ENCODE data around the gene GALNT18. TPM values are rescaled to one million over a fixed set of nuclear protein-coding genes. Genes with fewer than 3 reads are reported as not detected.

GALNT18 gene
- total and polyA plus RNA-seq, 2 donors (not counting 3 experiments of a cell fraction or from before 2014, with no cell fraction given): 0.17 to 0.18 TPM

- DNase-seq (ENCODE audit: low read depth, low spot score): no peak
- Histone ChIP-seq H3K9ac (replicated peaks; ENCODE audit: extremely low read depth, insufficient read depth, low read length) (no peak overlapping the region), H3K79me2 (ENCODE audit: control insufficient read depth, insufficient read depth, low read length) (no peaks in the 10 kb centered on the region), H3K9me1 (replicated peaks; ENCODE audit: control insufficient read depth, extremely low read depth, insufficient read depth, low read length) (no peaks in the 10 kb centered on the region), H3K9me3 (replicated peaks; ENCODE audit: control insufficient read depth, insufficient read depth, low read length) (no peaks in the 10 kb centered on the region), H4K20me1 (replicated peaks; ENCODE audit: control insufficient read depth, extremely low read depth, insufficient read depth, low read length) (no peaks in the 10 kb centered on the region), H3K27me3 (ENCODE audit: control insufficient read depth in 2 of 2, insufficient read depth in 2 of 2, low read length in 2 of 2) (no peaks in the 10 kb centered on the region), H3K36me3 (ENCODE audit: control insufficient read depth in 2 of 2, extremely low read depth in 1 of 2, insufficient read depth in 2 of 2, low read length in 2 of 2) (no peaks in the 10 kb centered on the region), H3K4me1 (ENCODE audit: control insufficient read depth, extremely low read depth, insufficient read depth, low read length) (no peaks in the 10 kb centered on the region), H3K4me3 (replicated peaks in 1 of 3; ENCODE audit: insufficient read depth in 1 of 3, low read depth in 1 of 3, low read length in 3 of 3) (no peak overlapping the region), H3K4me2 (ENCODE audit: insufficient read depth, low read length) (no peak overlapping the region), H2AFZ (ENCODE audit: low read depth, low read length) (no peak overlapping the region), H3K27ac (ENCODE audit: insufficient read depth, low read depth, low read length) (no peak overlapping the region)
- no TSS peak for BruUV-seq (replicated peaks)
- CTCF ChIA-PET: no interaction called here
- no peak for FAIRE-seq
- dilution Hi-C loops (cut with MboI; ENCODE audit: extremely low pct_ligation_motif_present, low sequenced_read_pairs): no loop called here
- TF ChIP-seq POLR2AphosphoS5 (IDR thresholded peaks at IDR 0.05; ENCODE audit: insufficient read depth, low read depth, low read length): no peak
- no peak for TF ChIP-seq GATA2 (IDR thresholded peaks at IDR 0.05; ENCODE audit: insufficient read depth, insufficient read length, low read depth, low read length)
- TF ChIP-seq FOS (IDR thresholded peaks at IDR 0.05; ENCODE audit: borderline replicate concordance, insufficient read depth, low read length): no peak
- no peak for TF ChIP-seq EZH2 (IDR thresholded peaks at IDR 0.05; ENCODE audit: borderline replicate concordance, low read depth, low read length, severe bottlenecking)
- TF ChIP-seq POLR2A (IDR thresholded peaks at IDR 0.05; ENCODE audit: low read depth, low read length): no peak
- TF ChIP-seq MYC (IDR thresholded peaks at IDR 0.05; ENCODE audit: low read depth, low read length): no peak
- no peak for TF ChIP-seq JUN (IDR thresholded peaks at IDR 0.05; ENCODE audit: borderline replicate concordance, insufficient read depth, insufficient read length, low read depth)
- TF ChIP-seq MAX (IDR thresholded peaks at IDR 0.05; ENCODE audit: insufficient read depth, insufficient read length): no peak
- TF ChIP-seq CTCF (IDR thresholded peaks at IDR 0.05; ENCODE audit: extremely low read depth in 1 of 2, insufficient read depth in 1 of 2, low read depth in 1 of 2, low read length in 2 of 2): no peak
- POLR2A ChIA-PET: no interaction called here
- intact Hi-C loops (cut with micrococcal nuclease): no loop called here
Observed at GRCh38 chr11:11482730-11483129, 139.1 kb downstream of the GALNT18 start.

Data from endothelial cell of umbilical vein (primary cell).